Stimulated activated CD8-positive, alpha-beta memory T cell treated with anti-CD3 and anti-CD28 coated beads, Interleukin-4, amount 100 ng/mL, for 24 hours (primary cell): Measurements from ENCODE around the gene ZNF655.
"Not testable (repeated sequence)": the region's sequence is repeated elsewhere in the genome, so short reads cannot be mapped to it uniquely, and the experiment has no call there.

ENCODE experiments used
- DNase-seq: peaks from one replicate; pipeline ENCODE4 v3.0.0-alpha.2; 2020; ENCODE audit warnings: low read depth

The ZNF655 gene, protein sequence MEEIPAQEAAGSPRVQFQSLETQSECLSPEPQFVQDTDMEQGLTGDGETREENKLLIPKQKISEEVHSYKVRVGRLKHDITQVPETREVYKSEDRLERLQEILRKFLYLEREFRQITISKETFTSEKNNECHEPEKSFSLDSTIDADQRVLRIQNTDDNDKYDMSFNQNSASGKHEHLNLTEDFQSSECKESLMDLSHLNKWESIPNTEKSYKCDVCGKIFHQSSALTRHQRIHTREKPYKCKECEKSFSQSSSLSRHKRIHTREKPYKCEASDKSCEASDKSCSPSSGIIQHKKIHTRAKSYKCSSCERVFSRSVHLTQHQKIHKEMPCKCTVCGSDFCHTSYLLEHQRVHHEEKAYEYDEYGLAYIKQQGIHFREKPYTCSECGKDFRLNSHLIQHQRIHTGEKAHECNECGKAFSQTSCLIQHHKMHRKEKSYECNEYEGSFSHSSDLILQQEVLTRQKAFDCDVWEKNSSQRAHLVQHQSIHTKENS

GRCh38 chr7:99558306-99559174 lies at the start of gene ZNF655:
ZNF655 (plus strand) TSS chr7:99558642; CDS start chr7:99560560, 1,918 bp downstream.
- DNase-seq = peak; percentile 88

GRCh38 chr7:99514050-99514449 lies 44.4 kb upstream of the ZNF655 start:
- DNase-seq = no peak

DNA sequence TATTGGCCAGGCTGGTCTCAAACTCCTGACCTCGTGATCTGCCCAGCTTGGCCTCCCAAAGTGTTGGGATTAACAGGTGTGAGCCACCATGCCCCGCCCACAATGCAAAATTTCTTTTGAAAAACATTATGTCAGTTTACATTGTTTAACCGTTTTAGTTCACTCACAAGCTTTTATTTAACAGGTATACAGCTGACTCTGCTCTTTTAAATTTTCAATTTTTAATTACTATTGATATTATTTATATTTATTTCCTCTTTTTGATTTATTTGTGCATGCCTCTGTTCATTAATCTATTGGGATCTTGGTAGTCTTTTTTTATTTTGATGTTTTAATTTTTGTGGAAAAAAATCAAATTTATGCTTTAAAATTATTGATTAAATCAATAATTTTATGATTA lies 37.0 kb upstream of the ZNF655 start:
- DNase-seq = no peak

GRCh38 chr7:99525713-99526440 lies 32.6 kb upstream of the ZNF655 start:
- no peak for DNase-seq

DNA sequence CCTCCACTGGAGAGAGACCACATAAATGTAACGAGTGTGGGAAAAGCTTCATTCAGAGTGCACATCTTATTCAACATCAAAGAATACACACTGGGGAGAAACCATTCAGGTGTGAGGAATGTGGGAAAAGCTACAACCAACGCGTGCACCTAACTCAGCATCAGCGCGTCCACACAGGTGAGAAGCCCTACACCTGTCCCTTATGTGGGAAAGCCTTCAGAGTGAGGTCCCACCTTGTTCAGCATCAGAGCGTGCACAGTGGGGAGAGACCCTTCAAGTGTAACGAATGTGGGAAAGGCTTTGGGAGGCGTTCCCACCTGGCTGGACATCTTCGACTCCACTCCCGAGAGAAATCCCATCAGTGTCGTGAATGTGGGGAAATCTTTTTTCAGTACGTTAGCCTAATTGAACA lies 27.1 kb upstream of the ZNF655 start:
- DNase-seq = no peak

DNA sequence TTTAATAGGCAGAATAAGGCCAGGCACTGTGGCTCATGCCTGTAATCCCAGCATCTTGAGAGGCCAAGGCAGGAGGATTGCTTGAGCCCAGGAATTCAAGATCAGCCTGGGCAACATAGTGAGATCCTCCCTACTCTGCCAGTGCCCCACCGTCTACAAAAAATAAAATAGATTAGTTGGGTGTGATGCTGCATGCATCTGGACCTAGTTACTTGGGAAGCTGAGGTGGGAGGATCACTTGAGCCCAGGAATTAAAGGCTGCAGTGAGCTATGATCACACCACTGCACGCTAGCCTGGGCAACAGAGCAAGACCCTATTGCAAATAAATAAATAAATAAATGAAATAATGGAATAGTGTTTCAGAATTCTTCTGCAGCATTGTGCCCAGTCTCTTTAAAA lies 22.8 kb upstream of the ZNF655 start:
- DNase-seq = no peak

GRCh38 chr7:99539213-99539811 lies 19.1 kb upstream of the ZNF655 start:
- no peak for DNase-seq

GRCh38 chr7:99540542-99540941 lies 17.9 kb upstream of the ZNF655 start:
- DNase-seq = no peak

GRCh38 chr7:99541212-99541611 lies 17.2 kb upstream of the ZNF655 start:
- no peak for DNase-seq

GRCh38 chr7:99543081-99543671 lies 15.3 kb upstream of the ZNF655 start:
- DNase-seq = no peak

GRCh38 chr7:99543916-99544315 lies 14.5 kb upstream of the ZNF655 start:
- DNase-seq = no peak

GRCh38 chr7:99545308-99545707 lies 13.1 kb upstream of the ZNF655 start:
- DNase-seq = not testable (repeated sequence)

- not testable (repeated sequence) for DNase-seq
These were observed 8.9 kb upstream of the ZNF655 start for GRCh38 chr7:99549545-99549944.

GRCh38 chr7:99551334-99551733 lies 7.1 kb upstream of the ZNF655 start:
- DNase-seq = no peak

DNA sequence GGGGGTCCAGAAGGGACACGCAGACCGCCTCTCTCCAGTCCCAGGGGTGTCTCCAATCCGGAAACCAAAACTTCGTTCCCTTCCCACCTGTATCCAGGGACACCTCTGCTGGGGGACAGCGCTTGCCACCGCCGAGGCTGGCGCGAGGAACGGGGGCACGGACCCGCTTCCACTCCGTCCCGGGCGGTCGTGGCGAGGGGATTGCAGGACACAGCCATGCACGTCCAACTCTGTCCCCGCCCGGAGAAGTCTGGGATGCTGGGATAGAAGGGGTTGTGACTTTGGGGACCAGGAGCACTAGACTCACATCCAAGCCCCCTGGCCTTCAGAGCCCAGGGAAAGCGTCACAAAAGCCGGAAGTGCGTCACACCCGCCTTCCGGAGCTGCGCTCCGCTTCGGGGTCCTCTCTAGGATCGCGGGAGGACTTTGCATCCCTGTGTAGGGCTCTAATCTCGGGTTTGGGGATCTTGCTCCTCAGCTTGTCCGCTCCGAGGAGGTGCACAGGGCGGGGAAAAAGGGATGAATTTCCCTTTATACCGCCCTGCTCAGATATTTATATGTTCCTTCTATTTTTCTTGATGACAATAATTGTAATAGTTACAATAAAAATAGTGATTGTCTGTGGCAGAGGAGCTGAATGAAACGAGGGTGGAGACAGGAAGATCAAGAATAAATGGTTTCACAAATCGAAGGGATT lies 6.5 kb upstream of the ZNF655 start, which contains the start of gene FAM200A:
TSS of gene FAM200A (minus strand) at position 348 of the 697 bp plus-strand sequence. CDS start 3,707 bp downstream, outside the sequence.
- DNase-seq = peak; percentile 80

DNA sequence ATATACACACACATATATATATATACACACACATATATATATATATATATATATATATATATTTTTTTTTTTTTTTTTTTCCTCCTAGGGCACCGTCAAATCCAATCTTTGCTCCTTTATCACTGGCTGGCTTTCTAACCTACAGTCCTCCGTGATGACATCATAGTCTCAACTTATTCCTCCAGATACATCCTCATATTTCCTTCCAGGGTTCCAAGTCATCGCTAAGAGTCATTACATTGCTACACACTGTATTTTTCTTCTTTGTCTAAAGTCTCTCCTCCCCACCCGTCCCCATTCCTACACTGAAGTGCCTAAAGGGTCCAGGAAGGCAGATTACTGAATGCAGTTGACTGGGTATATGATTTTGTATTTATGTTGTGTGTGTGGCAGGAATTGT lies 5.4 kb upstream of the ZNF655 start:
- no peak for DNase-seq

DNA sequence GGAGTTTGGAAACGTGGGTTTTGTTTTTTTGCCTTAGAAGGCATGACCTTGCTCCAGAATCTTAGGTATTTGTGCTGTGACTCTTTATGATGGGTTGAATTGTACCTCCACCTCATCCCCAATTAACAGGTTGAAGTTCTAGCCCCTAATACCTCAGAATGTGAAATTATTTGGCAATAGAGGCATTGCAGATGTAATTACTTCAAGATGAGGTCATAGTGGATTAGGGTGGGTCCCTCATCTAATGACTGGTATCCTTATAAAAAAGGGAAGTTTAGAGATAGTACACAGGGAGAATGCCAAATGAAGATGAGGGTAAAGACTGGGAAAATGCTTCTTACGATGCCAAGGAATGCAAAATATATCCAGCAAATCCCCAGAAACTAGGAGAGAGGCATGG lies 3.5 kb upstream of the ZNF655 start:
- no peak for DNase-seq

GRCh38 chr7:99557196-99557607 lies 1.2 kb upstream of the ZNF655 start:
- DNase-seq = no peak

DNA sequence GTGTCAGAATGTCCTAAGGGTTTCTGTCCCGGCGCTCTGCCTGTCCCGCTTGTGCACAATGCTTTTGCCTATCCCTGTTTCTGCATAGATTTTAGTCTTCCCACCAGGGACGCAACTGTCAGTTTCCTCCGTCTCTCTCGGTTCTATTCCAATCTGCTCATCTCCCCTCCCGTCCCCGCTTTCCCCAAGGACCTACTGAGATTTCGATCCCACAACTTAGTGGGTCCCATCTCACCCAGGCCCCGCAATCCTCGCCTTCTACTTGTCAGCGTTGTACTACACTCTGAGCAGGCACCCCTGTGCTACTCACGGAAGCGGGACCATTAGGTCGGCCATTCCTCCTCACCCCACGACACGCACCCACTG lies 519 bp upstream of the ZNF655 start:
- no peak for DNase-seq

DNA sequence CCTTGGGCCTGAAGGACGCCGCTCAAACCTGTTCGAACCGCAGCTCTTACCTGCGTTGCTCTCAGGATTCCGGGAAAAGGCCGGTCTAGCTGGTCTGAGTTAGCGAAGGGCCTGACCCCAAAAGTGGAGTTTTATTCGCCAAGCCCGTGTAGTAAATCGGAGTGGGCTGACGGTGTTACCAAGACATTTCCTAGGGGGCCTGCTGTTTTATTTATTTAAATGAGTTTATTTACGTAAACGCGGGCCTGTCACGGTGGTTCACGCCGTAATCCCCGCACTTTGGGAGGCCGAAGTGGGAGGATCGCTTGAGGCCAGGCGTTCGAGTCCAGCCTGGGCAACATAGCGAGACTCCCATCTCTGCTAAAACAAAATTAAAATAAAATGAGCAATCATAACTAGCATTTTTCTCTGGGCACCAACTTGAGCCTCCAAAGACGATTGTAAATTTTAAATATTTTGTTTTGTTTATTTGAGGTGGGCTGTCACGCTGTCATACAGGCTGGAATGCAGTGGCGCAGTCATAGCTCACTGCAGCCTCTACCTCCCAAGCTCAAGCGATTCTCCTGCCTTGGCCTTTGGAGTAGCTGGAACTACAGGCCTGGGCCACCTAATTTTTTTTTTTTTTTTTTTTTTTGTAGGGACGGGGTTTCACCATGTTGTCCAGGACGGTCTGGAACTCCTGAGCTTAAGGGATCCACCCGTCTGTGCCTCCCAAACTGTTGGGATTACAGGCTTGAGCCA lies 903 bp downstream of the ZNF655 start:
- no peak for DNase-seq
